K562 (cell line): ENCODE results near the gene PRUNE1. TPM values are rescaled to one million over a fixed set of nuclear protein-coding genes. Genes with fewer than 3 reads are reported as not detected.

ENCODE experiments used
- ATF4 ChIP-seq: fragments of 450-650 bp; formaldehyde crosslinking; IDR thresholded peaks from 2 replicates; pipeline ENCODE4 v1.4.0; 2022; ENCODE audit warnings: mild to moderate bottlenecking, moderate library complexity
- BRF1 ChIP-seq: IDR thresholded peaks from 3 replicates; pipeline ENCODE4 v1.6.1; 2011; ENCODE audit warnings: borderline replicate concordance, mild to moderate bottlenecking; ENCODE audit not compliant: insufficient read length; ENCODE audit errors: extremely low read depth
- FOXK1 ChIP-seq: sonication (generic); formaldehyde crosslinking; IDR thresholded peaks from 2 replicates; pipeline ENCODE4 v1.8.0; 2022; ENCODE audit warnings: missing genetic modification reagents, mild to moderate bottlenecking, borderline replicate concordance
- ID3 ChIP-seq, 2 experiments: fragments of 250-450 bp in 1 of 2; fragments of 450-650 bp in 1 of 2; sonication (Bioruptor Pico) in 1 of 2; IDR thresholded peaks; 2 replicates each; pipeline versions ENCODE4 v1.6.1 to v1.8.0; 2016 to 2021; ENCODE audit warnings: mild to moderate bottlenecking in 2 of 2, moderate library complexity in 2 of 2, missing compliant biosample characterization in 1 of 2, missing genetic modification characterization in 1 of 2
- JUN ChIP-seq, 2 experiments: sonication (generic) in 1 of 2; formaldehyde crosslinking in 1 of 2; IDR thresholded peaks; 2 replicates each; pipeline versions ENCODE4 v1.6.1 to v1.8.0; 2012 to 2022; ENCODE audit warnings: borderline replicate concordance in 2 of 2, mild to moderate bottlenecking in 2 of 2, improper control_type of control experiment in 1 of 2, low read depth in 1 of 2, low read length in 1 of 2, missing genetic modification reagents in 1 of 2
- LCOR ChIP-seq: sonication (generic); formaldehyde crosslinking; IDR thresholded peaks from 2 replicates; pipeline ENCODE4 v1.8.0; 2022; ENCODE audit warnings: mild to moderate bottlenecking, missing genetic modification reagents
- MGA ChIP-seq: fragments of 450-650 bp; IDR thresholded peaks from 2 replicates; pipeline ENCODE4 v1.6.1; 2016; ENCODE audit warnings: mild to moderate bottlenecking, moderate library complexity
- MITF ChIP-seq: IDR thresholded peaks from 2 replicates; pipeline ENCODE4 v1.6.1; 2014; ENCODE audit warnings: antibody characterized with exemption
- PTTG1 ChIP-seq: fragments of 450-650 bp; IDR thresholded peaks from 2 replicates; pipeline ENCODE4 v1.6.1; 2016; ENCODE audit warnings: low read depth, mild to moderate bottlenecking, missing genetic modification characterization, missing compliant biosample characterization
- SMAD2 ChIP-seq: fragments of 150-350 bp; IDR thresholded peaks from 2 replicates; pipeline ENCODE4 v1.6.1; 2014; ENCODE audit warnings: low read depth, mild to moderate bottlenecking, low read length
- polyA plus RNA-seq, 8 experiments: library from polyadenylated mRNA; depleted of rRNA in 4 of 8; stranded (reverse) in 5 of 8; unstranded in 3 of 8; fragments of >200 nt; fragmentation: Nextera tagmentation in 2 of 8; fragmentation: Illumina TruSeq in 1 of 8; extraction: Ambion mirVana in 2 of 8; extraction: Trizol in 1 of 8; gene quantifications; 2 replicates each; pipeline versions ENCODE4 v1.2.1 to v1.2.3, GENCODE V29; 2011 to 2014; ENCODE audit warnings: inconsistent platforms in 1 of 8, missing spikeins in 1 of 8
- total RNA-seq, 7 experiments: library from RNA; depleted of rRNA in 6 of 7; stranded (reverse); fragments of >200 nt in 6 of 7; fragmentation: Illumina TruSeq in 2 of 7; extraction: Trizol in 2 of 7; gene quantifications; 2 replicates each; pipeline versions ENCODE4 v1.2.1 to v1.2.3, GENCODE V29; 2011 to 2021; ENCODE audit warnings: low replicate concordance in 1 of 7

PRUNE1 gene
- total and polyA plus RNA-seq, 9 of the 15 experiments (the other 6 are each of a cell fraction or from before 2014, with no cell fraction given) = 16.7 to 48.3 (median 26.2) TPM

- TF ChIP-seq MGA (no peak), JUN (IDR thresholded peaks at IDR 0.05; ENCODE audit: borderline replicate concordance, low read depth, low read length) (no peak), JUN (CRISPR knock-in tag; IDR thresholded peaks at IDR 0.05; ENCODE audit: borderline replicate concordance) (no peak), MITF (no peak), ATF4 (CRISPR knock-in tag) (0 out of 2 replicates have a peak, but pooled peaks have one; percentile 32), ID3 (CRISPR knock-in tag; IDR thresholded peaks at IDR 0.05) (no peak), ID3 (tag; IDR thresholded peaks at IDR 0.05) (no peak; the same call in 1 of the 2 replicates), SMAD2 (no peak), PTTG1 (tag) (no peak), FOXK1 (CRISPR knock-in tag) (peak; percentile 29; the same call in 1 of the 2 replicates), LCOR (0 out of 2 replicates have a peak, but pooled peaks have one; percentile 40), BRF1 (no peak)
These were observed 51.1 kb downstream of the PRUNE1 start, which contains the start of gene CDC42SE1 (continued) for GRCh38 chr1:151059109-151060006.
